Activated CD4-positive, alpha-beta T cell treated with anti-CD3 and anti-CD28 coated beads, Interleukin-2, Interleukin-4, amounts not matched to agents 100 ng/mL and 50 ng/mL, durations not matched to agents 16 hours and 8 hours (primary cell): ENCODE measurements around the gene TAP1.
"Not testable (repeated sequence)": the region's sequence is repeated elsewhere in the genome, so short reads cannot be mapped to it uniquely, and the experiment has no call there.

Experiments used
- DNase-seq: peaks from one replicate; pipeline ENCODE4 v3.0.0-alpha.2; 2020; ENCODE audit warnings: low spot score

TAP1 gene

GRCh38 chr6:32853541-32854375, at the start of gene TAP1, which contains the start of gene PSMB9:
Gene TAP1, minus strand, starts transcription at chr6:32853704. Its CDS starts 68 bp downstream, at chr6:32853636.
Gene PSMB9, plus strand, starts transcription at chr6:32854192. Its CDS starts 38 bp downstream, at chr6:32854230.
- DNase-seq = peak; percentile 95

- no peak for DNase-seq
Observed at GRCh38 chr6:32895006-32895345, 41.5 kb upstream of the TAP1 start.

- peak; percentile 95 for DNase-seq
Observed at GRCh38 chr6:32894085-32895005, 40.8 kb upstream of the TAP1 start.

- DNase-seq = no peak
Observed at GRCh38 chr6:32890831-32891230, 37.3 kb upstream of the TAP1 start.

- DNase-seq = no peak
Observed at GRCh38 chr6:32889533-32889932, 36.0 kb upstream of the TAP1 start.

- DNase-seq = no peak
Observed at GRCh38 chr6:32888576-32888975, 35.1 kb upstream of the TAP1 start.

- DNase-seq = no peak
Observed at GRCh38 chr6:32887616-32888015, 34.1 kb upstream of the TAP1 start.

- DNase-seq = no peak
Observed at GRCh38 chr6:32886681-32887383, 33.3 kb upstream of the TAP1 start.

- DNase-seq = peak; percentile 71
Observed at GRCh38 chr6:32885698-32886286, 32.3 kb upstream of the TAP1 start.

- DNase-seq = no peak
Observed at GRCh38 chr6:32883789-32884188, 30.3 kb upstream of the TAP1 start.

GRCh38 chr6:32882879-32883250, 29.4 kb upstream of the TAP1 start:
- DNase-seq = no peak

GRCh38 chr6:32880962-32881361, 27.5 kb upstream of the TAP1 start:
- not testable (repeated sequence) for DNase-seq

- DNase-seq = no peak
Observed at GRCh38 chr6:32879691-32880090, 26.2 kb upstream of the TAP1 start.

- DNase-seq = no peak
Observed at GRCh38 chr6:32876603-32877002, 23.1 kb upstream of the TAP1 start.

GRCh38 chr6:32873947-32874346, 20.4 kb upstream of the TAP1 start:
- DNase-seq = not testable (repeated sequence)

- peak; percentile 84 for DNase-seq
Observed at GRCh38 chr6:32868257-32868788, 14.8 kb upstream of the TAP1 start.

- no peak for DNase-seq
Observed at GRCh38 chr6:32867554-32868256, 14.2 kb upstream of the TAP1 start.

GRCh38 chr6:32867022-32867477, 13.5 kb upstream of the TAP1 start:
- no peak for DNase-seq

GRCh38 chr6:32865724-32866443, 12.4 kb upstream of the TAP1 start:
- DNase-seq = no peak

- no peak for DNase-seq
Observed at GRCh38 chr6:32862725-32863124, 9.2 kb upstream of the TAP1 start.
